Measurements from ENCODE around the gene FMR1NB. TPM values are rescaled to one million over a fixed set of nuclear protein-coding genes. Genes with fewer than 3 reads are reported as not detected.

The FMR1NB gene
- total RNA-seq, 1 experiment from 2014 or later = not detected

GRCh38 chrX:148035380-148035779, 54.2 kb downstream of the FMR1NB start:
- Histone ChIP-seq H3K27me3 (ENCODE audit: control insufficient read depth, insufficient read depth, low read length) (no peaks in the 10 kb centered on the region), H3K36me3 (replicated peaks; ENCODE audit: control insufficient read depth, insufficient read depth, low read length) (no peaks in the 10 kb centered on the region), H3K4me3 (ENCODE audit: insufficient read depth, low read depth, low read length) (no peak overlapping the region)
- DNase-seq = no peak

- H3K36me3 ChIP-seq (replicated peaks; ENCODE audit: control insufficient read depth, insufficient read depth, low read length) = no peaks in the 10 kb centered on the region
- DNase-seq = no peak
- no peaks in the 10 kb centered on the region for H3K27me3 ChIP-seq (ENCODE audit: control insufficient read depth, insufficient read depth, low read length)
- no peak overlapping the region for H3K4me3 ChIP-seq (ENCODE audit: insufficient read depth, low read depth, low read length)
Observed at GRCh38 chrX:148037020-148037419, 55.9 kb downstream of the FMR1NB start.

GRCh38 chrX:148043271-148043855, 62.2 kb downstream of the FMR1NB start:
- no peaks in the 10 kb centered on the region for H3K27me3 ChIP-seq (ENCODE audit: control insufficient read depth, insufficient read depth, low read length)
- H3K4me3 ChIP-seq (ENCODE audit: insufficient read depth, low read depth, low read length) = no peak overlapping the region
- no peaks in the 10 kb centered on the region for H3K36me3 ChIP-seq (replicated peaks; ENCODE audit: control insufficient read depth, insufficient read depth, low read length)
- DNase-seq = no peak

GRCh38 chrX:148047200-148047599, 66.1 kb downstream of the FMR1NB start:
- H3K4me3 ChIP-seq (ENCODE audit: insufficient read depth, low read depth, low read length) = no peak overlapping the region
- no peak for DNase-seq
- no peaks in the 10 kb centered on the region for H3K36me3 ChIP-seq (replicated peaks; ENCODE audit: control insufficient read depth, insufficient read depth, low read length)
- H3K27me3 ChIP-seq (ENCODE audit: control insufficient read depth, insufficient read depth, low read length) = no peaks in the 10 kb centered on the region

- no peak overlapping the region for H3K4me3 ChIP-seq (ENCODE audit: insufficient read depth, low read depth, low read length)
- no peaks in the 10 kb centered on the region for H3K27me3 ChIP-seq (ENCODE audit: control insufficient read depth, insufficient read depth, low read length)
- DNase-seq = peak; percentile 42
- no peaks in the 10 kb centered on the region for H3K36me3 ChIP-seq (replicated peaks; ENCODE audit: control insufficient read depth, insufficient read depth, low read length)
Observed at GRCh38 chrX:148049441-148049840, 68.3 kb downstream of the FMR1NB start.

- H3K27me3 ChIP-seq (ENCODE audit: control insufficient read depth, insufficient read depth, low read length) = no peaks in the 10 kb centered on the region
- no peak for DNase-seq
- H3K4me3 ChIP-seq (ENCODE audit: insufficient read depth, low read depth, low read length) = no peak overlapping the region
- no peaks in the 10 kb centered on the region for H3K36me3 ChIP-seq (replicated peaks; ENCODE audit: control insufficient read depth, insufficient read depth, low read length)
Observed at GRCh38 chrX:148051973-148052372, 70.8 kb downstream of the FMR1NB start.

- no peaks in the 10 kb centered on the region for H3K27me3 ChIP-seq (ENCODE audit: control insufficient read depth, insufficient read depth, low read length)
- H3K36me3 ChIP-seq (replicated peaks; ENCODE audit: control insufficient read depth, insufficient read depth, low read length) = no peaks in the 10 kb centered on the region
- DNase-seq = no peak
- H3K4me3 ChIP-seq (ENCODE audit: insufficient read depth, low read depth, low read length) = no peak overlapping the region
Observed at GRCh38 chrX:148067285-148067684, 86.1 kb downstream of the FMR1NB start.

GRCh38 chrX:148069759-148070503, 88.8 kb downstream of the FMR1NB start:
- Histone ChIP-seq H3K27me3 (ENCODE audit: control insufficient read depth, insufficient read depth, low read length) (no peaks in the 10 kb centered on the region), H3K4me3 (ENCODE audit: insufficient read depth, low read depth, low read length) (no peak overlapping the region), H3K36me3 (replicated peaks; ENCODE audit: control insufficient read depth, insufficient read depth, low read length) (no peaks in the 10 kb centered on the region)
- DNase-seq = no peak

GRCh38 chrX:148070504-148070877, 89.4 kb downstream of the FMR1NB start:
- no peak for DNase-seq
- Histone ChIP-seq H3K27me3 (ENCODE audit: control insufficient read depth, insufficient read depth, low read length) (no peaks in the 10 kb centered on the region), H3K36me3 (replicated peaks; ENCODE audit: control insufficient read depth, insufficient read depth, low read length) (no peaks in the 10 kb centered on the region), H3K4me3 (ENCODE audit: insufficient read depth, low read depth, low read length) (no peak overlapping the region)

Other genes starting within 250 kb of the FMR1NB start
- gene FMR1, start 69.4 kb upstream of the FMR1NB start, total RNA-seq (2014; rRNA removed; shearing (Covaris generic)) = 16.1 and 21.0 TPM in 2 replicates

Data from H7 (cell line).